ENCODE measurements around the gene SGSM1.

- TF ChIP-seq CTCF (IDR thresholded peaks at IDR 0.05) (no peak), ZFX (IDR thresholded peaks at IDR 0.05; ENCODE audit: borderline replicate concordance) (no peak)
Observed at GRCh38 chr22:24855794-24856193, 49.8 kb downstream of the SGSM1 start.
